H9 (cell line): ENCODE measurements around the gene FARP2. TPM values are rescaled to one million over a fixed set of nuclear protein-coding genes. Genes with fewer than 3 reads are reported as not detected.

Experiments used
- DNase-seq: peaks from one replicate; pipeline ENCODE4 v3.0.0-alpha.2; 2017
- H2AFZ ChIP-seq: one replicate; pipeline ENCODE4 v1.6.1; 2013; ENCODE audit warnings: mild to moderate bottlenecking, low read length, control low read depth, moderate library complexity
- H2AK5ac ChIP-seq: 2 replicates; pipeline ENCODE4 v1.6.1; 2013; ENCODE audit warnings: low read length, control low read depth, mixed read lengths; ENCODE audit not compliant: insufficient read length
- H2BK120ac ChIP-seq: one replicate; pipeline ENCODE4 v1.6.1; 2013; ENCODE audit warnings: low read depth, mild to moderate bottlenecking, low read length, control low read depth, inconsistent platforms; ENCODE audit not compliant: poor library complexity, severe bottlenecking
- H2BK12ac ChIP-seq: 2 replicates; pipeline ENCODE4 v1.6.1; 2013; ENCODE audit warnings: low read length, control low read depth, mixed read lengths, low read depth; ENCODE audit not compliant: insufficient read length
- H2BK15ac ChIP-seq: 2 replicates; pipeline ENCODE4 v1.6.1; 2013; ENCODE audit warnings: low read depth, low read length, control low read depth
- H2BK20ac ChIP-seq: one replicate; pipeline ENCODE4 v1.6.1; 2013; ENCODE audit warnings: low read depth, mild to moderate bottlenecking, low read length, control low read depth, inconsistent platforms; ENCODE audit not compliant: poor library complexity, severe bottlenecking
- H2BK5ac ChIP-seq: 2 replicates; pipeline ENCODE4 v1.6.1; 2013; ENCODE audit warnings: low read length, control low read depth, mixed read lengths; ENCODE audit not compliant: insufficient read length
- H3K14ac ChIP-seq: 2 replicates; pipeline ENCODE4 v1.6.1; 2013; ENCODE audit warnings: low read length, control low read depth; ENCODE audit not compliant: insufficient read depth
- H3K18ac ChIP-seq: 2 replicates; pipeline ENCODE4 v1.6.1; 2013; ENCODE audit warnings: low read depth, mild to moderate bottlenecking, mixed read lengths, low read length, control low read depth; ENCODE audit not compliant: insufficient read length
- H3K23ac ChIP-seq: 2 replicates; pipeline ENCODE4 v1.6.1; 2013; ENCODE audit warnings: low read length, control low read depth, mixed read lengths, low read depth; ENCODE audit not compliant: insufficient read length
- H3K23me2 ChIP-seq: 2 replicates; pipeline ENCODE4 v1.6.1; 2013; ENCODE audit warnings: low read depth, mild to moderate bottlenecking, mixed read lengths, low read length, control low read depth; ENCODE audit not compliant: insufficient read length, poor library complexity, severe bottlenecking
- H3K27ac ChIP-seq: 2 replicates; pipeline ENCODE4 v1.5.1; 2013; ENCODE audit warnings: low read length, control low read depth, mixed read lengths, low read depth; ENCODE audit not compliant: insufficient read length
- H3K27me3 ChIP-seq: 2 replicates; pipeline ENCODE4 v1.6.1; 2013; ENCODE audit warnings: low read length, control low read depth, inconsistent platforms; ENCODE audit not compliant: insufficient read depth
- H3K4ac ChIP-seq: 2 replicates; pipeline ENCODE4 v1.6.1; 2013; ENCODE audit warnings: low read depth, mild to moderate bottlenecking, control low read depth, inconsistent platforms, low read length, moderate library complexity
- H3K4me1 ChIP-seq: 2 replicates; pipeline ENCODE4 v1.6.1; 2013; ENCODE audit warnings: low read length, control low read depth, inconsistent platforms; ENCODE audit not compliant: insufficient read depth
- H3K4me2 ChIP-seq: 2 replicates; pipeline ENCODE4 v1.6.1; 2013; ENCODE audit warnings: low read length, control low read depth, mixed read lengths; ENCODE audit not compliant: insufficient read length, insufficient read depth
- H3K56ac ChIP-seq: 2 replicates; pipeline ENCODE4 v1.6.1; 2013; ENCODE audit warnings: low read depth, mild to moderate bottlenecking, mixed read lengths, low read length, control low read depth; ENCODE audit not compliant: insufficient read length
- H3K79me1 ChIP-seq: 2 replicates; pipeline ENCODE4 v1.6.1; 2013; ENCODE audit warnings: low read depth, mild to moderate bottlenecking, moderate library complexity, low read length, control low read depth, inconsistent platforms; ENCODE audit not compliant: insufficient read depth, poor library complexity, severe bottlenecking
- H3K79me2 ChIP-seq: 2 replicates; pipeline ENCODE4 v1.6.1; 2013; ENCODE audit warnings: low read length, control low read depth, inconsistent platforms; ENCODE audit not compliant: insufficient read depth
- H3K9ac ChIP-seq: 2 replicates; pipeline ENCODE4 v1.6.1; 2013; ENCODE audit warnings: low read length, control low read depth, mixed read lengths; ENCODE audit not compliant: insufficient read length; ENCODE audit errors: extremely low read depth
- H3K9me3 ChIP-seq: one replicate; pipeline ENCODE4 v1.6.1; 2013; ENCODE audit warnings: low read depth, low read length, inconsistent platforms; ENCODE audit not compliant: control insufficient read depth
- H3T11ph ChIP-seq: one replicate; pipeline ENCODE4 v1.6.1; 2013; ENCODE audit warnings: mild to moderate bottlenecking, low read length, control low read depth, inconsistent platforms
- H4K20me1 ChIP-seq: one replicate; pipeline ENCODE4 v1.6.1; 2013; ENCODE audit not compliant: control insufficient read depth, insufficient read length, insufficient read depth
- H4K5ac ChIP-seq: 2 replicates; pipeline ENCODE4 v1.6.1; 2013; ENCODE audit warnings: low read depth, mild to moderate bottlenecking, mixed read lengths, low read length, control low read depth; ENCODE audit not compliant: insufficient read length
- H4K8ac ChIP-seq: replicated peaks from 2 replicates; pipeline ENCODE4 v1.6.1; 2013; ENCODE audit warnings: low read length, control low read depth, mixed read lengths, low read depth; ENCODE audit not compliant: insufficient read length
- H4K91ac ChIP-seq: 2 replicates; pipeline ENCODE4 v1.6.1; 2013; ENCODE audit warnings: low read depth, mild to moderate bottlenecking, moderate library complexity, mixed read lengths, low read length, control low read depth; ENCODE audit not compliant: insufficient read length
- H3K27ac Mint-ChIP-seq, 3 experiments: 2 replicates in 2 of 3; 3 replicates in 1 of 3; pipeline ENCODE4 v1.8.0; 2020 to 2021; ENCODE audit warnings: mixed read lengths in 3 of 3, mild to moderate bottlenecking in 1 of 3, moderate library complexity in 1 of 3
- H3K27me3 Mint-ChIP-seq: 2 replicates; pipeline ENCODE4 v1.8.0; 2021; ENCODE audit warnings: low read depth, mild to moderate bottlenecking, moderate library complexity, mixed read lengths
- H3K36me3 Mint-ChIP-seq, 3 experiments: 2 replicates in 2 of 3; 3 replicates in 1 of 3; pipeline ENCODE4 v1.8.0; 2020 to 2021; ENCODE audit warnings: low read depth in 3 of 3, mixed read lengths in 3 of 3; ENCODE audit not compliant: insufficient read depth in 1 of 3
- H3K4me1 Mint-ChIP-seq, 2 experiments: 2 replicates each; pipeline ENCODE4 v1.8.0; 2020; ENCODE audit warnings: mixed read lengths in 2 of 2
- H3K4me3 Mint-ChIP-seq, 2 experiments: 2 replicates in 1 of 2; 3 replicates in 1 of 2; pipeline ENCODE4 v1.8.0; 2020 to 2021; ENCODE audit warnings: mild to moderate bottlenecking in 2 of 2, mixed read lengths in 2 of 2, moderate library complexity in 1 of 2
- H3K9me3 Mint-ChIP-seq, 2 experiments: 2 replicates in 1 of 2; 3 replicates in 1 of 2; pipeline ENCODE4 v1.8.0; 2020; ENCODE audit warnings: mild to moderate bottlenecking in 2 of 2, mixed read lengths in 2 of 2, moderate library complexity in 1 of 2
- CTCF ChIP-seq: fragments of 200-600 bp; sonication (generic); conservative IDR thresholded peaks from 3 replicates; pipeline ENCODE4 v1.8.0; 2021; ENCODE audit warnings: antibody characterized with exemption, mild to moderate bottlenecking
- WGBS: extraction: QIAGEN DNeasy Blood & Tissue Kit; methylation state at CpG from one replicate; pipeline ENCODE4 v1.1.7; 2013; ENCODE audit warnings: missing lambda C conversion rate, low lambda C conversion rate, mixed read lengths; ENCODE audit not compliant: insufficient read length; ENCODE audit errors: extremely low coverage; 5-methylcytosine and 5-hydroxymethylcytosine counted together
- total RNA-seq: library from RNA; stranded (reverse); gene quantifications from 2 replicates; pipeline ENCODE4 v1.2.1, GENCODE V29; 2021

FARP2 gene
- total RNA-seq, 1 experiment from 2014 or later = 33.9 TPM

- Histone ChIP-seq H3K23me2 (no peaks in the 10 kb centered on the region), H3K18ac (no peak overlapping the region), H4K20me1 (no peaks in the 10 kb centered on the region), H2BK12ac (no peak overlapping the region), H3K9ac (no peak overlapping the region), H3K4me2 (no peak overlapping the region), H4K91ac (no peak overlapping the region), H3K79me2 (no peaks in the 10 kb centered on the region), H3K4me1 (no peaks in the 10 kb centered on the region), H2AFZ (no peak overlapping the region), H3K9me3 (no peaks in the 10 kb centered on the region), H3K14ac (no peak overlapping the region; the same call in 1 of the 2 replicates), H4K8ac (no peak overlapping the region), H3K4ac (no peak overlapping the region), H3K23ac (no peak overlapping the region), H3K79me1 (no peaks in the 10 kb centered on the region), H2BK20ac (no peak overlapping the region), H2BK15ac (no peak overlapping the region), H3K27ac (no peak overlapping the region), H3T11ph (no peak overlapping the region), H2BK5ac (no peak overlapping the region), H3K27me3 (no peaks in the 10 kb centered on the region), H2AK5ac (no peak overlapping the region), H2BK120ac (no peak overlapping the region), H3K56ac (no peak overlapping the region), H4K5ac (no peak overlapping the region)
- peaks cover 0 to 7% of the 10 kb centered on the region in 2 experiments; a peak in 2 of 4 replicates for H3K4me1 Mint-ChIP-seq
- H3K27ac Mint-ChIP-seq = peak overlapping the region in 1 of 3 experiments; percentile 83; a peak in 1 of 7 replicates
- no peak for TF ChIP-seq CTCF
- WGBS = no CpG with 5 or more reads among the region's 13 CpGs
- no peaks in the 10 kb centered on the region for H3K36me3 Mint-ChIP-seq
- no peaks in the 10 kb centered on the region for H3K9me3 Mint-ChIP-seq
- H3K27me3 Mint-ChIP-seq = no peaks in the 10 kb centered on the region; the same call in 1 of the 2 replicates
- no peak overlapping the region for H3K4me3 Mint-ChIP-seq
- DNase-seq = no peak
Observed at GRCh38 chr2:241459520-241459919, 103.4 kb downstream of the FARP2 start.
